ENCODE data around the gene CLEC2A. TPM values are rescaled to one million over a fixed set of nuclear protein-coding genes. Genes with fewer than 3 reads are reported as not detected.

CLEC2A gene
- total and polyA plus RNA-seq, 2 experiments from 2014 or later: not detected

DNA sequence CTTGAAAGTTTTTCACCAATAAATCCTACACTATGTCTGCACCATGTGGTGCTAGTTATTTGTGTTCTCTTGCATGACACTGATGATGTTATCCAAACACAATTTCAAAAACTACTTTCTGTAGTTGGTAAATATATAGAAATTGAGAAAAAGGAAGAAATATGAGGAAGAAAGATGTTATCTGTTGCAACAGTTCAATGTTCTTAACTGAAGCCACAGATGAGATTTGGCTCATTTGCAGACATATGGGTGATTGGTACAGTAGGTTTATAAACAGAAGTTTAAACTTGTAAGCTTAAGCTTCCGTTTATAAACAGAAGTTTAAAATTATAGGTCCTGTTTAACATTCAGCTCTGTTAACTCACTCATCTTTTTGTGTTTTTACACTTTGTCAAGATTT lies 39.0 kb upstream of the CLEC2A start, which contains the start of gene CLEC12A:
Gene CLEC12A (plus strand): TSS at position 229 of the 400 bp plus-strand sequence. CDS start 188 bp downstream, outside the sequence.
- TF ChIP-seq CTCF (conservative IDR thresholded peaks at IDR 0.05; ENCODE audit: low read depth in 2 of 2) (no peak), CREB1 (CRISPR knock-in tag; IDR thresholded peaks at IDR 0.05; ENCODE audit: low read depth) (no peak), NANOG (IDR thresholded peaks at IDR 0.05; ENCODE audit: borderline replicate concordance) (no peak), ZNF331 (CRISPR knock-in tag; IDR thresholded peaks at IDR 0.05; ENCODE audit: low read depth) (no peak), POLR2AphosphoS5 (IDR thresholded peaks at IDR 0.05; ENCODE audit: low read depth) (no peak), JUNB (IDR thresholded peaks at IDR 0.05; ENCODE audit: unreplicated experiment) (no peak), ZNF114 (CRISPR knock-in tag; IDR thresholded peaks at IDR 0.05) (no peak), ZNF462 (CRISPR knock-in tag; IDR thresholded peaks at IDR 0.05) (no peak), EZH2 (IDR thresholded peaks at IDR 0.05; ENCODE audit: low read depth, unreplicated experiment) (no peak), STAT1 (IDR thresholded peaks at IDR 0.05; ENCODE audit: unreplicated experiment) (no peak), EZH2phosphoT487 (IDR thresholded peaks at IDR 0.05; ENCODE audit: unreplicated experiment) (no peak), ETS1 (IDR thresholded peaks at IDR 0.05) (no peak)
- TF ChIP-seq, protein P1, sequence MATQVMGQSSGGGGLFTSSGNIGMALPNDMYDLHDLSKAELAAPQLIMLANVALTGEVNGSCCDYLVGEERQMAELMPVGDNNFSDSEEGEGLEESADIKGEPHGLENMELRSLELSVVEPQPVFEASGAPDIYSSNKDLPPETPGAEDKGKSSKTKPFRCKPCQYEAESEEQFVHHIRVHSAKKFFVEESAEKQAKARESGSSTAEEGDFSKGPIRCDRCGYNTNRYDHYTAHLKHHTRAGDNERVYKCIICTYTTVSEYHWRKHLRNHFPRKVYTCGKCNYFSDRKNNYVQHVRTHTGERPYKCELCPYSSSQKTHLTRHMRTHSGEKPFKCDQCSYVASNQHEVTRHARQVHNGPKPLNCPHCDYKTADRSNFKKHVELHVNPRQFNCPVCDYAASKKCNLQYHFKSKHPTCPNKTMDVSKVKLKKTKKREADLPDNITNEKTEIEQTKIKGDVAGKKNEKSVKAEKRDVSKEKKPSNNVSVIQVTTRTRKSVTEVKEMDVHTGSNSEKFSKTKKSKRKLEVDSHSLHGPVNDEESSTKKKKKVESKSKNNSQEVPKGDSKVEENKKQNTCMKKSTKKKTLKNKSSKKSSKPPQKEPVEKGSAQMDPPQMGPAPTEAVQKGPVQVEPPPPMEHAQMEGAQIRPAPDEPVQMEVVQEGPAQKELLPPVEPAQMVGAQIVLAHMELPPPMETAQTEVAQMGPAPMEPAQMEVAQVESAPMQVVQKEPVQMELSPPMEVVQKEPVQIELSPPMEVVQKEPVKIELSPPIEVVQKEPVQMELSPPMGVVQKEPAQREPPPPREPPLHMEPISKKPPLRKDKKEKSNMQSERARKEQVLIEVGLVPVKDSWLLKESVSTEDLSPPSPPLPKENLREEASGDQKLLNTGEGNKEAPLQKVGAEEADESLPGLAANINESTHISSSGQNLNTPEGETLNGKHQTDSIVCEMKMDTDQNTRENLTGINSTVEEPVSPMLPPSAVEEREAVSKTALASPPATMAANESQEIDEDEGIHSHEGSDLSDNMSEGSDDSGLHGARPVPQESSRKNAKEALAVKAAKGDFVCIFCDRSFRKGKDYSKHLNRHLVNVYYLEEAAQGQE (IDR thresholded peaks at IDR 0.05; ENCODE audit: unreplicated experiment): no peak
- ATAC-seq (no peak), DNase-seq (ENCODE audit: low spot score) (no peak)
- Histone ChIP-seq H3K79me2 (replicated peaks; ENCODE audit: insufficient read depth) (no peaks in the 10 kb centered on the region), H3K9me2 (ENCODE audit: insufficient read depth) (no peaks in the 10 kb centered on the region), H4K20me1 (replicated peaks; ENCODE audit: insufficient read depth) (no peaks in the 10 kb centered on the region), H3K4me2 (no peak within 1 kb of the TSS), H3F3A (replicated peaks; ENCODE audit: low read depth) (no peaks in the 10 kb centered on the region), H2AFZ (peak within 1 kb of the TSS; percentile 53), H3K27me3 (ENCODE audit: insufficient read depth) (no peaks in the 10 kb centered on the region), H3K27ac (ENCODE audit: low read depth) (no peak within 1 kb of the TSS), H3K4me1 (ENCODE audit: insufficient read depth) (no peaks in the 10 kb centered on the region; the same call in 1 of the 2 replicates), H3K36me3 (ENCODE audit: insufficient read depth) (no peaks in the 10 kb centered on the region), H3K4me3 (no peak within 1 kb of the TSS)
- peaks cover 3% of the 10 kb centered on the region for H3K27me3 Mint-ChIP-seq (ENCODE audit: insufficient read depth, low read depth, poor library complexity)
- peaks cover 20% of the 10 kb centered on the region for H3K36me3 Mint-ChIP-seq (ENCODE audit: low read depth)
- H3K9me3 Mint-ChIP-seq: peaks cover 27% of the 10 kb centered on the region
- H3K4me3 Mint-ChIP-seq: no peak within 1 kb of the TSS
- no peaks in the 10 kb centered on the region; the same call in 2 of the 3 replicates for H3K4me1 Mint-ChIP-seq
- H3K27ac Mint-ChIP-seq: no peak within 1 kb of the TSS
